ENCODE measurements around the gene CD300E. TPM values are rescaled to one million over a fixed set of nuclear protein-coding genes. Genes with fewer than 3 reads are reported as not detected.
"Not testable (repeated sequence)": the region's sequence is repeated elsewhere in the genome, so short reads cannot be mapped to it uniquely, and the experiment has no call there.

CD300E gene
- total RNA-seq, 2 donors from 2014 or later: not detected

- H3K4me1 Mint-ChIP-seq: peaks cover 8% of the 10 kb centered on the region
- H3K36me3 Mint-ChIP-seq (ENCODE audit: low read depth): no peaks in the 10 kb centered on the region
- ATAC-seq (replicated peaks): no peak
- H3K27me3 Mint-ChIP-seq: peaks cover 32% of the 10 kb centered on the region
- H3K4me3 Mint-ChIP-seq: no peak overlapping the region
- H3K27ac Mint-ChIP-seq: no peak overlapping the region
- no peaks in the 10 kb centered on the region for H3K9me3 Mint-ChIP-seq
Measured at GRCh38 chr17:74642556-74642955, 19.0 kb upstream of the CD300E start.

- Mint-ChIP-seq H3K27me3 (peaks cover 32% of the 10 kb centered on the region), H3K4me3 (no peak overlapping the region), H3K36me3 (ENCODE audit: low read depth) (no peaks in the 10 kb centered on the region), H3K9me3 (no peaks in the 10 kb centered on the region), H3K4me1 (peaks cover 8% of the 10 kb centered on the region), H3K27ac (no peak overlapping the region)
- ATAC-seq (replicated peaks): no peak
Measured at GRCh38 chr17:74641958-74642298, 18.4 kb upstream of the CD300E start.

- H3K36me3 Mint-ChIP-seq (ENCODE audit: low read depth): no peaks in the 10 kb centered on the region
- H3K27me3 Mint-ChIP-seq: peaks cover 32% of the 10 kb centered on the region
- no peak overlapping the region for H3K4me3 Mint-ChIP-seq
Measured at GRCh38 chr17:74641224-74641957, 17.9 kb upstream of the CD300E start.

GRCh38 chr17:74639704-74640151 is 16.2 kb upstream of the CD300E start:
- H3K4me1 Mint-ChIP-seq: peaks cover 8% of the 10 kb centered on the region
- H3K27me3 Mint-ChIP-seq: peaks cover 28% of the 10 kb centered on the region
- no peaks in the 10 kb centered on the region for H3K36me3 Mint-ChIP-seq (ENCODE audit: low read depth)
- H3K9me3 Mint-ChIP-seq: no peaks in the 10 kb centered on the region
- peak; percentile 32 for ATAC-seq (replicated peaks)
- H3K27ac Mint-ChIP-seq: no peak overlapping the region
- H3K4me3 Mint-ChIP-seq: no peak overlapping the region

More at GRCh38 chr17:74641224-74641957, 17.9 kb upstream of the CD300E start:
- ATAC-seq (replicated peaks): no peak
- Mint-ChIP-seq H3K4me1 (peaks cover 8% of the 10 kb centered on the region), H3K27ac (no peak overlapping the region), H3K9me3 (no peaks in the 10 kb centered on the region)

- ATAC-seq (replicated peaks): no peak
- H3K27ac Mint-ChIP-seq: no peak overlapping the region
- no peaks in the 10 kb centered on the region for H3K36me3 Mint-ChIP-seq (ENCODE audit: low read depth)
- H3K9me3 Mint-ChIP-seq: no peaks in the 10 kb centered on the region
- H3K4me1 Mint-ChIP-seq: peaks cover 8% of the 10 kb centered on the region
- peaks cover 27% of the 10 kb centered on the region for H3K27me3 Mint-ChIP-seq
- no peak overlapping the region for H3K4me3 Mint-ChIP-seq
Measured at GRCh38 chr17:74637926-74638325, 14.4 kb upstream of the CD300E start.

GRCh38 chr17:74637265-74637664 is 13.7 kb upstream of the CD300E start:
- Mint-ChIP-seq H3K36me3 (ENCODE audit: low read depth) (no peaks in the 10 kb centered on the region), H3K4me3 (no peak overlapping the region), H3K27me3 (peaks cover 25% of the 10 kb centered on the region)

GRCh38 chr17:74636541-74637085 is 13.1 kb upstream of the CD300E start:
- peaks cover 11% of the 10 kb centered on the region for H3K4me1 Mint-ChIP-seq
- H3K27me3 Mint-ChIP-seq: peaks cover 22% of the 10 kb centered on the region
- not testable (repeated sequence) for H3K36me3 Mint-ChIP-seq (ENCODE audit: low read depth); H3K4me3 Mint-ChIP-seq; H3K9me3 Mint-ChIP-seq; ATAC-seq (replicated peaks); H3K27ac Mint-ChIP-seq

More at GRCh38 chr17:74637265-74637664, 13.7 kb upstream of the CD300E start:
- no peak for ATAC-seq (replicated peaks)
- no peaks in the 10 kb centered on the region for H3K9me3 Mint-ChIP-seq
- no peak overlapping the region for H3K27ac Mint-ChIP-seq
- peaks cover 9% of the 10 kb centered on the region for H3K4me1 Mint-ChIP-seq

GRCh38 chr17:74635418-74635817 is 11.9 kb upstream of the CD300E start:
- H3K4me1 Mint-ChIP-seq: peaks cover 11% of the 10 kb centered on the region
- no peaks in the 10 kb centered on the region for H3K36me3 Mint-ChIP-seq (ENCODE audit: low read depth)
- H3K27ac Mint-ChIP-seq: no peak overlapping the region
- peaks cover 20% of the 10 kb centered on the region for H3K27me3 Mint-ChIP-seq
- no peak for ATAC-seq (replicated peaks)
- H3K4me3 Mint-ChIP-seq: no peak overlapping the region
- H3K9me3 Mint-ChIP-seq: no peaks in the 10 kb centered on the region

GRCh38 chr17:74633326-74633725 is 9.8 kb upstream of the CD300E start:
- Mint-ChIP-seq H3K27me3 (peaks cover 26% of the 10 kb centered on the region), H3K4me3 (no peak overlapping the region), H3K27ac (no peak overlapping the region), H3K4me1 (peaks cover 4% of the 10 kb centered on the region), H3K9me3 (no peaks in the 10 kb centered on the region), H3K36me3 (ENCODE audit: low read depth) (no peaks in the 10 kb centered on the region)
- no peak for ATAC-seq (replicated peaks)

- Mint-ChIP-seq H3K27me3 (peaks cover 27% of the 10 kb centered on the region), H3K4me3 (no peak overlapping the region), H3K27ac (no peak overlapping the region), H3K4me1 (peaks cover 4% of the 10 kb centered on the region), H3K36me3 (ENCODE audit: low read depth) (no peaks in the 10 kb centered on the region), H3K9me3 (no peaks in the 10 kb centered on the region)
- no peak for ATAC-seq (replicated peaks)
Measured at GRCh38 chr17:74632617-74633016, 9.1 kb upstream of the CD300E start.

- H3K27ac Mint-ChIP-seq: no peak overlapping the region
- no peak for ATAC-seq (replicated peaks)
- H3K27me3 Mint-ChIP-seq: peaks cover 29% of the 10 kb centered on the region
Measured at GRCh38 chr17:74631468-74632450, 8.2 kb upstream of the CD300E start.

GRCh38 chr17:74630251-74630650 is 6.7 kb upstream of the CD300E start:
- H3K4me3 Mint-ChIP-seq; H3K4me1 Mint-ChIP-seq; ATAC-seq (replicated peaks); H3K9me3 Mint-ChIP-seq; H3K36me3 Mint-ChIP-seq (ENCODE audit: low read depth); H3K27ac Mint-ChIP-seq: not testable (repeated sequence)
- H3K27me3 Mint-ChIP-seq: peaks cover 35% of the 10 kb centered on the region

More at GRCh38 chr17:74631468-74632450, 8.2 kb upstream of the CD300E start:
- H3K9me3 Mint-ChIP-seq: no peaks in the 10 kb centered on the region
- no peak overlapping the region for H3K4me3 Mint-ChIP-seq
- no peaks in the 10 kb centered on the region for H3K36me3 Mint-ChIP-seq (ENCODE audit: low read depth)
- peaks cover 4% of the 10 kb centered on the region for H3K4me1 Mint-ChIP-seq

- Mint-ChIP-seq H3K4me1 (no peaks in the 10 kb centered on the region), H3K27ac (no peak overlapping the region), H3K27me3 (peaks cover 48% of the 10 kb centered on the region), H3K36me3 (ENCODE audit: low read depth) (no peaks in the 10 kb centered on the region), H3K4me3 (no peak overlapping the region), H3K9me3 (no peaks in the 10 kb centered on the region)
- no peak for ATAC-seq (replicated peaks)
Measured at GRCh38 chr17:74625661-74626060, 2.1 kb upstream of the CD300E start.

- no peak overlapping the region for H3K4me3 Mint-ChIP-seq
- ATAC-seq (replicated peaks): no peak
- no peaks in the 10 kb centered on the region for H3K9me3 Mint-ChIP-seq
- no peak overlapping the region for H3K27ac Mint-ChIP-seq
- peaks cover 43% of the 10 kb centered on the region for H3K27me3 Mint-ChIP-seq
- no peaks in the 10 kb centered on the region for H3K4me1 Mint-ChIP-seq
- H3K36me3 Mint-ChIP-seq (ENCODE audit: low read depth): no peaks in the 10 kb centered on the region
Measured at GRCh38 chr17:74624131-74624530, 593 bp upstream of the CD300E start.

Measured in activated T-helper 17 cell treated with anti-CD3 and anti-CD28 coated beads, Interleukin-2, amount 50 U/mL, for 72 hours (primary cell).